Natural killer cell (primary cell): ENCODE measurements around the gene GJB4. TPM values are rescaled to one million over a fixed set of nuclear protein-coding genes. Genes with fewer than 3 reads are reported as not detected.

Source experiments
- ATAC-seq, 3 donors: fragments of 150-1000 bp in 2 of 3; fragments of 200-7000 bp in 1 of 3; cut with Tn5 transposase; 1 replicate in 1 of 3; 2 replicates in 2 of 3; pipeline ENCODE4 v1.10.0; 2021; ENCODE audit warnings: mild to moderate bottlenecking in 2 of 3, moderate library complexity in 2 of 3
- DNase-seq, 2 donors: peaks; one replicate each; pipeline versions ENCODE4 v3.0.0 to v3.0.0-alpha.2; 2013 to 2021; ENCODE audit warnings: mixed read lengths in 1 of 2
- H3K27ac ChIP-seq: one replicate; pipeline ENCODE4 v1.5.1; 2013; ENCODE audit warnings: mild to moderate bottlenecking, low read length
- H3K27me3 ChIP-seq: one replicate; pipeline ENCODE4 v1.6.1; 2013; ENCODE audit warnings: low read length; ENCODE audit not compliant: control insufficient read depth, insufficient read depth
- H3K36me3 ChIP-seq: one replicate; pipeline ENCODE4 v1.6.1; 2013; ENCODE audit warnings: low read length; ENCODE audit not compliant: control insufficient read depth, insufficient read depth
- H3K4me1 ChIP-seq: one replicate; pipeline ENCODE4 v1.6.1; 2013; ENCODE audit warnings: low read length; ENCODE audit not compliant: control insufficient read depth, insufficient read depth
- H3K4me3 ChIP-seq: one replicate; pipeline ENCODE4 v1.5.1; 2013; ENCODE audit warnings: low read length
- H3K9me3 ChIP-seq: one replicate; pipeline ENCODE4 v1.6.1; 2013; ENCODE audit warnings: low read length; ENCODE audit not compliant: control insufficient read depth, insufficient read depth
- H3K27ac Mint-ChIP-seq, 2 donors: one replicate each; pipeline ENCODE4 v1.8.0; 2022; ENCODE audit warnings: mild to moderate bottlenecking in 2 of 2, mixed read lengths in 2 of 2, moderate library complexity in 1 of 2
- H3K27me3 Mint-ChIP-seq, 2 donors: one replicate each; pipeline ENCODE4 v1.8.0; 2022; ENCODE audit warnings: low read depth in 2 of 2, mixed read lengths in 2 of 2
- H3K36me3 Mint-ChIP-seq: one replicate; pipeline ENCODE4 v1.8.0; 2022; ENCODE audit warnings: mixed read lengths
- H3K4me1 Mint-ChIP-seq, 2 donors: one replicate each; pipeline ENCODE4 v1.8.0; 2022; ENCODE audit warnings: mixed read lengths in 2 of 2
- H3K4me3 Mint-ChIP-seq: one replicate; pipeline ENCODE4 v1.8.0; 2022; ENCODE audit warnings: mild to moderate bottlenecking, moderate library complexity, mixed read lengths
- H3K9me3 Mint-ChIP-seq, 2 donors: one replicate each; pipeline ENCODE4 v1.8.0; 2022; ENCODE audit warnings: mixed read lengths in 2 of 2
- CTCF ChIP-seq: fragments of 200-600 bp; IDR thresholded peaks from one replicate; pipeline ENCODE4 v1.8.0; 2022; ENCODE audit warnings: antibody characterized with exemption
- WGBS: methylation state at CpG from one replicate; pipeline ENCODE4 v1.1.7; 2013; ENCODE audit warnings: missing lambda C conversion rate; ENCODE audit not compliant: insufficient coverage; 5-methylcytosine and 5-hydroxymethylcytosine counted together
- intact Hi-C: fragments of 100-400 bp; cut with micrococcal nuclease; formaldehyde crosslinking; loops from one replicate; pipeline ENCODE4 v1.14.2; 2022
- total RNA-seq, 4 donors: library from RNA; stranded (reverse); fragments of 120-200 nt in 1 of 4; gene quantifications; one replicate each; pipeline versions ENCODE4 v1.2.3 to v1.2.4, GENCODE V29; 2013 to 2022

GJB4 gene
- total RNA-seq, 3 donors from 2014 or later (not counting 1 experiment from before 2014, with no cell fraction given): not detected

GRCh38 chr1:34712007-34712688, 47.4 kb upstream of the GJB4 start:
- H3K4me3 ChIP-seq: no peak overlapping the region
- peaks cover 9 to 16% of the 10 kb centered on the region in 2 donors for H3K27me3 Mint-ChIP-seq
- H3K4me1 ChIP-seq: no peaks in the 10 kb centered on the region
- H3K27ac ChIP-seq: no peak overlapping the region
- H3K9me3 ChIP-seq: no peaks in the 10 kb centered on the region
- no peak overlapping the region for H3K27ac Mint-ChIP-seq
- TF ChIP-seq CTCF: no peak
- no peaks in the 10 kb centered on the region for H3K36me3 ChIP-seq
- 78% methylated on average over 7 of the region's 7 CpGs for WGBS
- DNase-seq (no peak), ATAC-seq (no peak)
- H3K4me3 Mint-ChIP-seq: no peak overlapping the region
- H3K4me1 Mint-ChIP-seq: no peaks in the 10 kb centered on the region
- H3K36me3 Mint-ChIP-seq: no peaks in the 10 kb centered on the region
- H3K27me3 ChIP-seq: no peaks in the 10 kb centered on the region
- H3K9me3 Mint-ChIP-seq: no peaks in the 10 kb centered on the region
- intact Hi-C loops: no loop called here

- H3K9me3 ChIP-seq: no peaks in the 10 kb centered on the region
- 88% methylated on average over 6 of the region's 6 CpGs for WGBS
- Mint-ChIP-seq H3K27me3 (peaks cover 4 to 19% of the 10 kb centered on the region in 2 donors), H3K4me1 (no peaks in the 10 kb centered on the region), H3K9me3 (no peaks in the 10 kb centered on the region), H3K27ac (no peak overlapping the region), H3K4me3 (no peak overlapping the region), H3K36me3 (no peaks in the 10 kb centered on the region)
- TF ChIP-seq CTCF: no peak
- ATAC-seq (no peak), DNase-seq (no peak)
- H3K4me1 ChIP-seq: no peaks in the 10 kb centered on the region
- no peak overlapping the region for H3K27ac ChIP-seq
- no peak overlapping the region for H3K4me3 ChIP-seq
- intact Hi-C loops: no loop called here
- no peaks in the 10 kb centered on the region for H3K36me3 ChIP-seq
- H3K27me3 ChIP-seq: no peaks in the 10 kb centered on the region
Observed at GRCh38 chr1:34713443-34713842, 46.1 kb upstream of the GJB4 start.

- Mint-ChIP-seq H3K4me3 (no peak overlapping the region), H3K9me3 (no peaks in the 10 kb centered on the region), H3K36me3 (no peaks in the 10 kb centered on the region), H3K27ac (no peak overlapping the region), H3K27me3 (peaks cover 7 to 17% of the 10 kb centered on the region in 2 donors), H3K4me1 (no peaks in the 10 kb centered on the region)
- 33% methylated on average over 3 of the region's 3 CpGs for WGBS
- Histone ChIP-seq H3K36me3 (no peaks in the 10 kb centered on the region), H3K4me3 (no peak overlapping the region), H3K27ac (no peak overlapping the region), H3K27me3 (no peaks in the 10 kb centered on the region), H3K4me1 (no peaks in the 10 kb centered on the region), H3K9me3 (no peaks in the 10 kb centered on the region)
- intact Hi-C loops: no loop called here
- no peak for ATAC-seq
- no peak for DNase-seq
- TF ChIP-seq CTCF: no peak
Observed at GRCh38 chr1:34714386-34714785, 45.2 kb upstream of the GJB4 start.

- ATAC-seq: no peak
- Histone ChIP-seq H3K4me1 (no peaks in the 10 kb centered on the region), H3K27me3 (no peaks in the 10 kb centered on the region), H3K36me3 (no peaks in the 10 kb centered on the region), H3K9me3 (no peaks in the 10 kb centered on the region), H3K4me3 (no peak overlapping the region), H3K27ac (no peak overlapping the region)
- DNase-seq: no peak
- no peak overlapping the region for H3K27ac Mint-ChIP-seq
- H3K4me1 Mint-ChIP-seq: no peaks in the 10 kb centered on the region
- H3K9me3 Mint-ChIP-seq: no peaks in the 10 kb centered on the region
- H3K27me3 Mint-ChIP-seq: peaks cover 15 to 19% of the 10 kb centered on the region in 2 donors
- H3K4me3 Mint-ChIP-seq: no peak overlapping the region
- intact Hi-C loops: no loop called here
- no peaks in the 10 kb centered on the region for H3K36me3 Mint-ChIP-seq
- 81% methylated on average over 3 of the region's 3 CpGs for whole genome bisulfite sequencing
- no peak for TF ChIP-seq CTCF
Observed at GRCh38 chr1:34715139-34715538, 44.4 kb upstream of the GJB4 start.
